ENCODE results near the gene HDAC5.

DNA sequence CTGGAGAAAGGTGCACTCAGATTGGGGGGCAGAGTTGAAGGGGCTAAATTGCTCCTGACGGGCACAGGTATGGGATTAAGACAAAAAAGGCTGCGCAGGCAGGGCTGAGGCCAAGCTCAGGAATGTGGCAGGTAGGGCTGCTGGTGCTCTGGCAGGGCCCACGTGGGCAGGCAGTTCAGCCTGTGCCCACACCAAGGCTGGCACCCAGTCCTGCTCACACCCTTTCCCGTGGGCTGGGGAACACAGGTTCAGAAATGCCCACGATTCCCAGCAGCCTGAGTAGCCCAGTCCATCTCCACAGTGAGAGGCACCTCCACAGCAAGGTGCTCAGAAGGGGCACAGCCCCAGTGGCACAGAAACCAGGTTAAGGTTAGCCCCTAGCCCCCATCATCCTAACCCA is 4.4 kb downstream of the HDAC5 start:
- TF ChIP-seq, protein P1, sequence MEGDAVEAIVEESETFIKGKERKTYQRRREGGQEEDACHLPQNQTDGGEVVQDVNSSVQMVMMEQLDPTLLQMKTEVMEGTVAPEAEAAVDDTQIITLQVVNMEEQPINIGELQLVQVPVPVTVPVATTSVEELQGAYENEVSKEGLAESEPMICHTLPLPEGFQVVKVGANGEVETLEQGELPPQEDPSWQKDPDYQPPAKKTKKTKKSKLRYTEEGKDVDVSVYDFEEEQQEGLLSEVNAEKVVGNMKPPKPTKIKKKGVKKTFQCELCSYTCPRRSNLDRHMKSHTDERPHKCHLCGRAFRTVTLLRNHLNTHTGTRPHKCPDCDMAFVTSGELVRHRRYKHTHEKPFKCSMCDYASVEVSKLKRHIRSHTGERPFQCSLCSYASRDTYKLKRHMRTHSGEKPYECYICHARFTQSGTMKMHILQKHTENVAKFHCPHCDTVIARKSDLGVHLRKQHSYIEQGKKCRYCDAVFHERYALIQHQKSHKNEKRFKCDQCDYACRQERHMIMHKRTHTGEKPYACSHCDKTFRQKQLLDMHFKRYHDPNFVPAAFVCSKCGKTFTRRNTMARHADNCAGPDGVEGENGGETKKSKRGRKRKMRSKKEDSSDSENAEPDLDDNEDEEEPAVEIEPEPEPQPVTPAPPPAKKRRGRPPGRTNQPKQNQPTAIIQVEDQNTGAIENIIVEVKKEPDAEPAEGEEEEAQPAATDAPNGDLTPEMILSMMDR (IDR thresholded peaks at IDR 0.05) = no peak
- TF ChIP-seq GABPA (IDR thresholded peaks at IDR 0.05; ENCODE audit: low read depth) (no peak), JUND (IDR thresholded peaks at IDR 0.05) (no peak), POLR2AphosphoS5 (IDR thresholded peaks at IDR 0.05; ENCODE audit: low read depth, low read length) (no peak), RAD21 (IDR thresholded peaks at IDR 0.05; ENCODE audit: low read length) (no peak), TAF1 (IDR thresholded peaks at IDR 0.05; ENCODE audit: borderline replicate concordance, low read depth, low read length) (no peak), MXI1 (IDR thresholded peaks at IDR 0.05; ENCODE audit: low read depth, low read length) (no peak)
- TF ChIP-seq, protein P2, sequence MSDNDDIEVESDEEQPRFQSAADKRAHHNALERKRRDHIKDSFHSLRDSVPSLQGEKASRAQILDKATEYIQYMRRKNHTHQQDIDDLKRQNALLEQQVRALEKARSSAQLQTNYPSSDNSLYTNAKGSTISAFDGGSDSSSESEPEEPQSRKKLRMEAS (IDR thresholded peaks at IDR 0.05; ENCODE audit: low read depth) = no peak
